ENCODE data around the gene CHD2. TPM values are rescaled to one million over a fixed set of nuclear protein-coding genes. Genes with fewer than 3 reads are reported as not detected.

The CHD2 gene
- total RNA-seq (2022) (85.0 and 108 TPM in 2 replicates), Bru-seq, nascent RNA (percentile 98 among the genes with signal in this experiment), BruChase-seq, experiment 1, labeled RNA remaining after a 2-hour chase (percentile 95 among the genes with signal in this experiment), BruChase-seq, experiment 2, labeled RNA remaining after a 6-hour chase (percentile 93 among the genes with signal in this experiment)
- long read RNA-seq, transcript CHD2-202 (13 exons, 2,221 nt): major isoform, 5 of 23 reads
- long read RNA-seq, partial matches to known transcripts: 4 of 23 reads
- long read RNA-seq, other reads (novel, unspliced or antisense): 10 of 23 reads

- TF ChIP-seq CTCF (IDR thresholded peaks at IDR 0.05; ENCODE audit: insufficient read depth in 1 of 2, low read depth in 1 of 2, low read length in 1 of 2, severe bottlenecking in 1 of 2, unreplicated experiment in 1 of 2): no peak
- Histone ChIP-seq H3K9me3 (no peaks in the 10 kb centered on the region), H3K36me3 (ENCODE audit: control insufficient read depth, insufficient read depth, low read length) (no peaks in the 10 kb centered on the region; the same call in none of the 2 replicates), H3K4me3 (ENCODE audit: low read depth, low read length) (peak within 1 kb of the TSS; percentile 51), H3K4me1 (peaks cover 5% of the 10 kb centered on the region), H3K27me3 (replicated peaks; ENCODE audit: control insufficient read depth, insufficient read depth, low read length) (no peaks in the 10 kb centered on the region)
- CTCF ChIA-PET: interaction anchor here (0.7 to 1.5 kb wide), 8 partner anchors 18 to 1883 kb away, joined by 3 to 8 read pairs (median 4); no protein-coding TSS in a partner anchor
- BruUV-seq (replicated peaks): no TSS peak
- DNase-seq: peak; percentile 84 to 86
- intact Hi-C loops (cut with micrococcal nuclease; ENCODE audit: unreplicated experiment): loop anchor here (1.0 to 5.0 kb wide), 4 partner anchors 80 to 233 kb away; no protein-coding TSS in a partner anchor
- Mint-ChIP-seq H3K27ac (ENCODE audit: unreplicated experiment) (peak within 1 kb of the TSS; percentile 97), H3K9me3 (ENCODE audit: unreplicated experiment) (peaks cover 11% of the 10 kb centered on the region), H3K36me3 (ENCODE audit: insufficient read depth, unreplicated experiment) (peaks cover 86% of the 10 kb centered on the region), H3K4me3 (ENCODE audit: unreplicated experiment) (peak within 1 kb of the TSS; percentile 86), H3K27me3 (ENCODE audit: insufficient read depth, unreplicated experiment) (no peaks in the 10 kb centered on the region), H3K4me1 (ENCODE audit: low read depth, unreplicated experiment) (peaks cover 31% of the 10 kb centered on the region)
- POLR2A ChIA-PET: interaction anchor here (0.5 to 2.8 kb wide), 19 partner anchors 15 to 401 kb away, joined by 3 to 55 read pairs (median 5); no protein-coding TSS in a partner anchor
Measured at GRCh38 chr15:92899948-92900730, at the start of gene CHD2. CHD2 (plus strand) TSS chr15:92900324; CDS start chr15:92901238, 914 bp downstream.

GRCh38 chr15:92853222-92853621, 46.9 kb upstream of the CHD2 start:
- POLR2A ChIA-PET: no interaction called here
- no peak overlapping the region for H3K4me3 ChIP-seq (ENCODE audit: low read depth, low read length)
- H3K4me3 Mint-ChIP-seq (ENCODE audit: unreplicated experiment): no peak overlapping the region

More at GRCh38 chr15:92853222-92853621, 46.9 kb upstream of the CHD2 start:
- intact Hi-C loops (cut with micrococcal nuclease; ENCODE audit: unreplicated experiment): no loop called here
- H3K36me3 ChIP-seq (ENCODE audit: control insufficient read depth, insufficient read depth, low read length): no peaks in the 10 kb centered on the region
- CTCF ChIA-PET: no interaction called here
- H3K9me3 ChIP-seq: no peaks in the 10 kb centered on the region; the same call in 1 of the 2 replicates
- H3K4me1 ChIP-seq: 0 out of 2 replicates have a peak, but pooled peaks cover 7% of the 10 kb centered on the region
- H3K27me3 Mint-ChIP-seq (ENCODE audit: insufficient read depth, unreplicated experiment): no peaks in the 10 kb centered on the region
- TF ChIP-seq CTCF (IDR thresholded peaks at IDR 0.05; ENCODE audit: insufficient read depth in 1 of 2, low read depth in 1 of 2, low read length in 1 of 2, severe bottlenecking in 1 of 2, unreplicated experiment in 1 of 2): no peak
- no peaks in the 10 kb centered on the region for H3K36me3 Mint-ChIP-seq (ENCODE audit: insufficient read depth, unreplicated experiment)
- no TSS peak for BruUV-seq (replicated peaks)
- DNase-seq: no peak
- H3K4me1 Mint-ChIP-seq (ENCODE audit: low read depth, unreplicated experiment): peaks cover 21% of the 10 kb centered on the region
- H3K27me3 ChIP-seq (replicated peaks; ENCODE audit: control insufficient read depth, insufficient read depth, low read length): no peaks in the 10 kb centered on the region
- H3K27ac Mint-ChIP-seq (ENCODE audit: unreplicated experiment): no peak overlapping the region
- no peaks in the 10 kb centered on the region for H3K9me3 Mint-ChIP-seq (ENCODE audit: unreplicated experiment)

All from Caco-2 (cell line).